HG03108 (cell line): Measurements from ENCODE around the gene DOCK7.
"Not testable (repeated sequence)": the region's sequence is repeated elsewhere in the genome, so short reads cannot be mapped to it uniquely, and the experiment has no call there.

Experiments
- ATAC-seq: cut with Tn5 transposase; IDR thresholded peaks from one replicate; pipeline ENCODE4 v1.9.1; 2021; ENCODE audit warnings: moderate library complexity; ENCODE audit not compliant: unreplicated experiment

DOCK7 gene

DNA sequence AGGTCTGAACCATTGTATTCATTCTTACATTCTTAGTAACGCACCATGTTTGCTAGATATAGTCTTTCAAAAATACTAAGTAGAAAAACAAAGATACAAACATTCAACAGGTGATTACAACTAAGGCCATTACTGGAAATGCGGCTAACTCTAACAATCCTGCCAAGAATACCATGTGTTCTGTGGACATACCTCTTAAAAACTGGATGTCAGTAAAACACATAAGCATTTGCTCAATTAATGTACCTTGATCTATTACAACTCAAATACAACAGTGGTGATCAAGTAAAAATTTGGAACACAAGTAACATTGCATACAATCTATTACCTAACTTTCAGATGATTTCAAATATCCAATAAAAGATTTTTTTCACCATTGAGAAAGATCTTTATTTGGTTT is 75.4 kb downstream of the DOCK7 start:
- no peak for ATAC-seq

DNA sequence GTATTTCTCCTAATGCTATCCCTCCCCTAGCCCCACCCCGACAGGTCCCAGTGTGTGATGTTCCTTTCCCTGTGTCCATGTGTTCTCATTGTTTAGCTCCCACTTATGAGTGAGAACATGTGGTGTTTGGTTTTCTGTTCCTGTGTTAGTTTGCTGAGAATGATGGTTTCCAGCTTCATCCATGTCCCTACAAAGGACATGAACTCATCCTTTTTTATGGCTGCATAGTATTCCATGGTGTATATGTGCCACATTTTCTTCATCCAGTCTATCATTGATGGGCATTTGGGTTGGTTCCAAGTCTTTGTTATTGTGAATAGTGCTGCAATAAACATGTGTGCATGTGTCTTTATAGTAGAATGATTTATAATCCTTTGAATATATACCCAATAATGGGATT is 77.6 kb downstream of the DOCK7 start:
- not testable (repeated sequence) for ATAC-seq

DNA sequence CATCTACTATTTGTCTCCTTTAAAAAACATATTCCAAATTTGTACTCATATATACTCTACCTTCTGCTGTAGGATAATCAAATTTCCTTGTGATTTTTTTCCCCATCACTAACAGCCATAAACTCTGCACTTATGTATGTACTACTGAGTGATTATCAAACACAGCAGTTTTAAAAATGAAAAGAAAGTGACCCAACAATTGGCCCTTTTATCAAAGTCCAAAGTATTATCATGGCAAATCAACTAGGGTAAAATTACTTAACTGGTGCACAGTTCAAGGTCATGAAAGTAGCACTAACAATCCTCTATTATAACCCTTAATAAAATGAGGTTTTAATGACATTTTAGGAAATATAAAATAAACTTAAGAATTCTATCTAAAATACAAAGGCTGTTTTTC is 79.3 kb downstream of the DOCK7 start:
- ATAC-seq = no peak

DNA sequence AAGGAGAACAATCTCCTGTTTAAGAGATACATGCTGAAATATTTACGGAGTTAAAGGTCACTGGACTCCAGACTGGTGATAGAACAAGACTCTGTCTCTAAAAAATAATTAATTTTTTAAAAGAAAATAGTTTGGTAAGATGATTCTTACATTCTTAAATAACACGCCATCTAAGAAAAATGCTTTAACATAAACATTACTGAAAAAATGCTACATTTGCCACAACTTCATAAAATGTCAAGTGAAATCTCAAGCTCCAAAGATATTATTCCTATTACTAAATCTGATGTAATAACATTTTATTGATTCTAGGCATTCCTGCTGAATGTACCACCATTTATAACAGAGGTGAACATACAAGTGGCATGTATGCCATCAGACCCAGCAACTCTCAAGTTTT is 86.7 kb downstream of the DOCK7 start:
- ATAC-seq = no peak

DNA sequence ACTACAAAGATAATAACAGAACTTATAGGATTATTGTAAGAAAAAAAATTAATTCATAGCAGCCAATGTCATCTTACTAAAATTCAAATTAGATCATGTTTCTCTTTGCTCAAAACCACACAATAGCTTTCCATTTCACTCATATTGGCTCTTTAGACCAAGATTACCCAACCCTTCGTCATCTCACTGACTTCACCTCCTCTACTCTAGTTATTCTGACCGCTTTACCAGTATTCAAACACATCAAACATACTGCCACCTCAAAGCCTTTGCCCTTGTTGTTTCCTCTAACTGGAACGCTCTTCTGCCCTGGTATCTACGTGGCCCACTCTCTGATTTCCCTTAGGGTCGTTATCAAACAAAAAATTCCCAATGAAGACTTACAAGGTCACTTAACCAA is 89.1 kb downstream of the DOCK7 start:
- no peak for ATAC-seq

DNA sequence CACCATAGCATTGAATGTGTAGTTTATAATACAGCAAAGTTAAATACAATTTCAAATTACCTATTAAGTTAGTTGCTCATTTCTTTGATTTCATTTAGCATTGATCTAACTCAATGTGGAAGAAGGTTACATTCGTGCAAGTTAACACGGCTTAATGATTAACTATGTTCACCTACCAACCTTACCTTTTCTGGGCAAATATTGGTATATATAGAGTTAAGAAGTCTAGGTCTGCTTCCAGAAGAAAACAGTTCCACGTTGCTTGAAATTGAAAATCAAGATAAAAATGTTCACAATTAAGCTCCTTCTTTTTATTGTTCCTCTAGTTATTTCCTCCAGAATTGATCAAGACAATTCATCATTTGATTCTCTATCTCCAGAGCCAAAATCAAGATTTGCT is 90.9 kb downstream of the DOCK7 start, which contains the start of gene ANGPTL3:
ANGPTL3 (plus strand) TSS at position 240 of the 400 bp plus-strand sequence; CDS start at position 287, 47 bp downstream.
- no peak for ATAC-seq

DNA sequence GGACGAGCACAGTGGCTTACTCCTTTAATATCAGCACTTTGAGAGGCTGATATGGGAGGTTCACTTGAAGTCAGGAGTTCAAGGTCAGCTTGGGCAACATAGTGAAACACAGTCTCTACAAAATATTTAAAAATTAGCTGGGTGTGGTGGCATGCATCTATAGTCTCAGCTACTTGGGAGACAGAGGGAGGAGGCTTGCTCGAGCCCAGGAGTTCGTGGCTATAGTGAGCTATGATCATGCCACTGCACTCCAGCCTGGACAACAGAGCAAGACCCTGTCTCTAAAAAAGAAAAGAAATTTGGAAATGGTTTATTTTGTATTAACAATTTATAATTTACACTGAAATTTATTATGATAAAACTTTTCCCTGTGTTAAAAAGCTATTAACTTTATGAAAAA is 92.5 kb downstream of the DOCK7 start:
- ATAC-seq = no peak

- ATAC-seq = no peak
Observed at GRCh38 chr1:62593825-62594394, 94.3 kb downstream of the DOCK7 start.

DNA sequence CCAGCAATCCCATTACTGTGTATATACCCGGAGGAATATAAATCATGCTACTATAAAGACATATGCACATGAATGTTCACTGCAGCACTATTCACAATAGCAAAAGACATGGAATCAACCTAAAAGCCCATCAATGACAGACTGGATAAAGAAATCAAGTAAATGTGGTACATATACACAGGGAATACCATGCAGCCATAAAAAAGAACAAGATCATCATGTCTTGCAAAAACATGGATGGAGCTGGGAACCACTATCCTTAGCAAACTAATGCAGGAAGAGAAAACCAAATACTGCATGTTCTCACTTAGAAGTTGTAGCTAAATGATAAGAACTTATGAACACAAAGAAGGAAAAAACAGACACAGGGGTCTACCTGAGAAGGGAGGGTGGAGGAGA is 97.2 kb downstream of the DOCK7 start:
- no peak for ATAC-seq

GRCh38 chr1:62590255-62590969 is 97.8 kb downstream of the DOCK7 start:
- ATAC-seq = no peak

- no peak for ATAC-seq
Observed at GRCh38 chr1:62589321-62589720, 98.9 kb downstream of the DOCK7 start.

- ATAC-seq = no peak
Observed at GRCh38 chr1:62588000-62588399, 100.2 kb downstream of the DOCK7 start.

- no peak for ATAC-seq
Observed at GRCh38 chr1:62585469-62586155, 102.6 kb downstream of the DOCK7 start.

- ATAC-seq = no peak
Observed at GRCh38 chr1:62573675-62574074, 114.5 kb downstream of the DOCK7 start.

- no peak for ATAC-seq
Observed at GRCh38 chr1:62572476-62572875, 115.7 kb downstream of the DOCK7 start.

GRCh38 chr1:62571517-62571916 is 116.7 kb downstream of the DOCK7 start:
- ATAC-seq = not testable (repeated sequence)

GRCh38 chr1:62567926-62568325 is 120.3 kb downstream of the DOCK7 start:
- not testable (repeated sequence) for ATAC-seq

- not testable (repeated sequence) for ATAC-seq
Observed at GRCh38 chr1:62567182-62567581, 121.0 kb downstream of the DOCK7 start.

DNA sequence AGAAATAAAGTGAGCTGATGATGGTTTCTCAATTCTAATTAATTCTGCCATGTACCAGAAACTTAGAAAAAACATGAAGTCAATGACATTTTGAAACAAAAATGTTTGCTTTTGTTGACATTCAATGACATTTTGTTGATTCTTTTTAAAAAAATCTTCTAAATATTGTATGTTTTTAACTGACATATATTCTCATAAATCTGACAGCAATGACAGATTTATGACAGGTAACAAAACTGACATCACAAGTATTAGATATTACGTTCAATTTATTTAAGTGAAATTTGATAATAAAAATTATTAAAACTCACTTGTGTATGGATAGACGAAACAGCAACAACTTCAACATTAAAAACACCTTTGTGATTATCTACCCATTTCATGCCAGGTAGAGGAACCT is 126.9 kb downstream of the DOCK7 start:
- no peak for ATAC-seq

GRCh38 chr1:62544570-62544969 is 143.6 kb downstream of the DOCK7 start:
- no peak for ATAC-seq

GRCh38 chr1:62541048-62541447 is 147.1 kb downstream of the DOCK7 start:
- ATAC-seq = no peak

- no peak for ATAC-seq
Observed at GRCh38 chr1:62539028-62539447, 149.1 kb downstream of the DOCK7 start.
